K562 (cell line): Measurements from ENCODE around the gene BIK. TPM values are rescaled to one million over a fixed set of nuclear protein-coding genes. Genes with fewer than 3 reads are reported as not detected.

Source experiments
- BDP1 ChIP-seq: IDR thresholded peaks from 3 replicates; pipeline ENCODE4 v1.6.1; 2011; ENCODE audit not compliant: insufficient read length, insufficient read depth
- CBX1 ChIP-seq: sonication (generic); IDR thresholded peaks from 2 replicates; pipeline ENCODE4 v1.6.1; 2016; ENCODE audit warnings: antibody characterized with exemption, low read depth, mild to moderate bottlenecking
- DEAF1 ChIP-seq: fragments of 450-650 bp; formaldehyde crosslinking; IDR thresholded peaks from 2 replicates; pipeline ENCODE4 v1.4.0; 2020; ENCODE audit warnings: mild to moderate bottlenecking, moderate library complexity
- FOXJ3 ChIP-seq: sonication (generic); formaldehyde crosslinking; IDR thresholded peaks from 2 replicates; pipeline ENCODE4 v1.4.0; 2020; ENCODE audit warnings: mild to moderate bottlenecking, missing genetic modification reagents
- HEY1 ChIP-seq: fragments of 250-450 bp; sonication (Bioruptor Pico); IDR thresholded peaks from 2 replicates; pipeline ENCODE4 v1.5.0; 2020; ENCODE audit warnings: mild to moderate bottlenecking, moderate library complexity, borderline replicate concordance
- ILF3 ChIP-seq: fragments of 450-650 bp; IDR thresholded peaks from 2 replicates; pipeline ENCODE4 v1.6.1; 2018; ENCODE audit warnings: antibody characterized with exemption, mild to moderate bottlenecking, moderate library complexity, borderline replicate concordance
- NCOA1 ChIP-seq: fragments of 450-650 bp; IDR thresholded peaks from 2 replicates; pipeline ENCODE4 v1.6.1; 2016; ENCODE audit warnings: low read depth
- NCOA2 ChIP-seq, 2 experiments: fragments of 450-650 bp; IDR thresholded peaks; 2 replicates each; pipeline ENCODE4 v1.6.1; 2018; ENCODE audit warnings: mild to moderate bottlenecking in 2 of 2, moderate library complexity in 1 of 2; ENCODE audit not compliant: partially characterized antibody in 2 of 2
- PYGO2 ChIP-seq: fragments of 450-650 bp; IDR thresholded peaks from 2 replicates; pipeline ENCODE4 v1.6.1; 2016; ENCODE audit warnings: mild to moderate bottlenecking, missing genetic modification characterization, moderate library complexity, missing compliant biosample characterization
- SAFB2 ChIP-seq: fragments of 200-400 bp; formaldehyde crosslinking; IDR thresholded peaks from 2 replicates; pipeline ENCODE4 v1.6.1; 2018; ENCODE audit warnings: borderline replicate concordance, low read length, low read depth, moderate library complexity; ENCODE audit not compliant: severe bottlenecking
- SIN3B ChIP-seq: fragments of 450-650 bp; IDR thresholded peaks from 2 replicates; pipeline ENCODE4 v1.6.1; 2017; ENCODE audit warnings: low read depth, mild to moderate bottlenecking, moderate library complexity
- SREBF1 ChIP-seq: fragments of 150-350 bp; IDR thresholded peaks from 2 replicates; pipeline ENCODE4 v1.6.1; 2014; ENCODE audit warnings: antibody characterized with exemption, low read depth, low read length, borderline replicate concordance
- ZNF23 ChIP-seq: fragments of 250-450 bp; sonication (Bioruptor Pico); IDR thresholded peaks from 2 replicates; pipeline ENCODE4 v1.4.0; 2020; ENCODE audit warnings: mild to moderate bottlenecking
- ZNF232 ChIP-seq: sonication (generic); formaldehyde crosslinking; IDR thresholded peaks from 2 replicates; pipeline ENCODE4 v1.8.0; 2022; ENCODE audit warnings: mild to moderate bottlenecking, missing genetic modification reagents
- ZNF507 ChIP-seq: conservative IDR thresholded peaks from 2 replicates; pipeline ENCODE4 v1.6.1; 2017; ENCODE audit warnings: missing genetic modification characterization, missing compliant biosample characterization
- ZNF639 ChIP-seq, 2 experiments: fragments of 200-800 bp in 1 of 2; sonication (Bioruptor generic) in 1 of 2; sonication (generic) in 1 of 2; formaldehyde crosslinking in 1 of 2; IDR thresholded peaks in 1 of 2; conservative IDR thresholded peaks in 1 of 2; 2 replicates each; pipeline versions ENCODE4 v1.5.0 to v1.6.1; 2016 to 2020; ENCODE audit warnings: missing compliant biosample characterization in 1 of 2, missing genetic modification characterization in 1 of 2, missing genetic modification reagents in 1 of 2
- polyA plus RNA-seq, 8 experiments: library from polyadenylated mRNA; depleted of rRNA in 4 of 8; stranded (reverse) in 5 of 8; unstranded in 3 of 8; fragments of >200 nt; fragmentation: Nextera tagmentation in 2 of 8; fragmentation: Illumina TruSeq in 1 of 8; extraction: Ambion mirVana in 2 of 8; extraction: Trizol in 1 of 8; gene quantifications; 2 replicates each; pipeline versions ENCODE4 v1.2.1 to v1.2.3, GENCODE V29; 2011 to 2014; ENCODE audit warnings: inconsistent platforms in 1 of 8, missing spikeins in 1 of 8
- total RNA-seq, 7 experiments: library from RNA; depleted of rRNA in 6 of 7; stranded (reverse); fragments of >200 nt in 6 of 7; fragmentation: Illumina TruSeq in 2 of 7; extraction: Trizol in 2 of 7; gene quantifications; 2 replicates each; pipeline versions ENCODE4 v1.2.1 to v1.2.3, GENCODE V29; 2011 to 2021; ENCODE audit warnings: low replicate concordance in 1 of 7
- TF ChIP-seq, protein P1 (sequence below): conservative IDR thresholded peaks from 2 replicates; pipeline ENCODE4 v1.6.1; 2011; ENCODE audit warnings: low read depth, mild to moderate bottlenecking, low read length; ENCODE audit not compliant: control insufficient read depth
- TF ChIP-seq, protein P2 (sequence below): fragments of 450-650 bp; formaldehyde crosslinking; conservative IDR thresholded peaks from 2 replicates; pipeline ENCODE4 v1.4.0; 2022; ENCODE audit warnings: mild to moderate bottlenecking, missing genetic modification characterization
- TF ChIP-seq, protein P3 (sequence below): fragments of 450-650 bp; IDR thresholded peaks from 2 replicates; pipeline ENCODE4 v1.6.1; 2016
- TF ChIP-seq, protein P4 (sequence below): sonication (generic); formaldehyde crosslinking; IDR thresholded peaks from 2 replicates; pipeline ENCODE4 v1.8.1; 2022; ENCODE audit warnings: missing genetic modification reagents

BIK gene
- total and polyA plus RNA-seq, 9 of the 15 experiments (the other 6 are each of a cell fraction or from before 2014, with no cell fraction given) = 0.08 to 0.23 (median 0.18) TPM; not detected in 4

DNA sequence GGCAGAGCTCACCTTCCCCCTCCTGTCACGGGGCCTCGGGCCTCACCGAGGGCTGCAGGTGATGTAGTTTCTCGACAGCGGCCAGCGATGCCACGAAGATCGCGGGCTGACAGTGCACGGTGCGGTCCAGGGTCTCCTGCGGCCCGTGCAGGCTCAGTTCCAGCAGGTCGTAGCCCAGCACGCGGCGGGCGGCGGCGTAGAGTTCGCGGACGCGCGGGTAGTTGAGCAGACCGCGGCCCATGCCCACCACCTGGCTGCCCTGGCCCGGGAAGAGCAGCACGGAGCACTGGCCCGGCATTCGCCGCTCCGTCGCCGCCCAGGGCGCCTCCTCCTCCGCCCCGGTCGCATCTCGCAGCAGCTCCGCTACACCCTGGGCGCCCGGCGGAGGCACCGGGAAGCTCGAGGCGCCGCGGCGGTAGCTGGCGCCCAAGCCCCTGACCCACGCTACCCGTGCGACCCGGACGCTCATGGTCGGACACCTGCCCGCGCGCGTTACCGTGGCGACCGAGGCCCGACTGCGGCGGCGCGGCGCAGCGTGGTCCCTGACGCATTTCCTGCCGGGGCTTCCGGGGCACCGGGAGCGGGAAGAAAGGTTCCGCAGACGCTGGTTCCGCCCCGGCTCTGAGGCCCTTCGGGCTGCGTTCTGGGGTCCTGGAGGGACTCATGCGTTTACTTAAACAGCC, 32.5 kb downstream of the BIK start, which contains the start of gene MCAT (continued):
- peak in 1 of 2 experiments; percentile 84; a peak in 2 of 4 replicates for TF ChIP-seq ZNF639 (CRISPR knock-in tag; conservative IDR thresholded peaks at IDR 0.05 in 1 of 2, IDR thresholded peaks at IDR 0.05 in 1 of 2)
- TF ChIP-seq HEY1 = no peak
- TF ChIP-seq ZNF507 = no peak
- TF ChIP-seq ZNF232 = no peak
- TF ChIP-seq PYGO2 = no peak
- TF ChIP-seq ZNF23 (CRISPR knock-in tag) = no peak
- TF ChIP-seq, protein P1, sequence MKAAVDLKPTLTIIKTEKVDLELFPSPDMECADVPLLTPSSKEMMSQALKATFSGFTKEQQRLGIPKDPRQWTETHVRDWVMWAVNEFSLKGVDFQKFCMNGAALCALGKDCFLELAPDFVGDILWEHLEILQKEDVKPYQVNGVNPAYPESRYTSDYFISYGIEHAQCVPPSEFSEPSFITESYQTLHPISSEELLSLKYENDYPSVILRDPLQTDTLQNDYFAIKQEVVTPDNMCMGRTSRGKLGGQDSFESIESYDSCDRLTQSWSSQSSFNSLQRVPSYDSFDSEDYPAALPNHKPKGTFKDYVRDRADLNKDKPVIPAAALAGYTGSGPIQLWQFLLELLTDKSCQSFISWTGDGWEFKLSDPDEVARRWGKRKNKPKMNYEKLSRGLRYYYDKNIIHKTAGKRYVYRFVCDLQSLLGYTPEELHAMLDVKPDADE = no peak
- TF ChIP-seq CBX1 = no peak; the same call in 1 of the 2 replicates
- no peak for TF ChIP-seq DEAF1 (CRISPR knock-in tag)
- no peak for TF ChIP-seq SREBF1
- TF ChIP-seq SAFB2 = no peak
- TF ChIP-seq NCOA2 (IDR thresholded peaks at IDR 0.05; ENCODE audit: partially characterized antibody in 2 of 2) = no peak
- TF ChIP-seq, protein P2, sequence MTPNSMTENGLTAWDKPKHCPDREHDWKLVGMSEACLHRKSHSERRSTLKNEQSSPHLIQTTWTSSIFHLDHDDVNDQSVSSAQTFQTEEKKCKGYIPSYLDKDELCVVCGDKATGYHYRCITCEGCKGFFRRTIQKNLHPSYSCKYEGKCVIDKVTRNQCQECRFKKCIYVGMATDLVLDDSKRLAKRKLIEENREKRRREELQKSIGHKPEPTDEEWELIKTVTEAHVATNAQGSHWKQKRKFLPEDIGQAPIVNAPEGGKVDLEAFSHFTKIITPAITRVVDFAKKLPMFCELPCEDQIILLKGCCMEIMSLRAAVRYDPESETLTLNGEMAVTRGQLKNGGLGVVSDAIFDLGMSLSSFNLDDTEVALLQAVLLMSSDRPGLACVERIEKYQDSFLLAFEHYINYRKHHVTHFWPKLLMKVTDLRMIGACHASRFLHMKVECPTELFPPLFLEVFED (CRISPR knock-in tag) = no peak
- TF ChIP-seq NCOA1 = peak; percentile 89
- peak; percentile 90 for TF ChIP-seq SIN3B
- TF ChIP-seq, protein P3, sequence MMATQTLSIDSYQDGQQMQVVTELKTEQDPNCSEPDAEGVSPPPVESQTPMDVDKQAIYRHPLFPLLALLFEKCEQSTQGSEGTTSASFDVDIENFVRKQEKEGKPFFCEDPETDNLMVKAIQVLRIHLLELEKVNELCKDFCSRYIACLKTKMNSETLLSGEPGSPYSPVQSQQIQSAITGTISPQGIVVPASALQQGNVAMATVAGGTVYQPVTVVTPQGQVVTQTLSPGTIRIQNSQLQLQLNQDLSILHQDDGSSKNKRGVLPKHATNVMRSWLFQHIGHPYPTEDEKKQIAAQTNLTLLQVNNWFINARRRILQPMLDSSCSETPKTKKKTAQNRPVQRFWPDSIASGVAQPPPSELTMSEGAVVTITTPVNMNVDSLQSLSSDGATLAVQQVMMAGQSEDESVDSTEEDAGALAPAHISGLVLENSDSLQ = no peak
- TF ChIP-seq, protein P4, sequence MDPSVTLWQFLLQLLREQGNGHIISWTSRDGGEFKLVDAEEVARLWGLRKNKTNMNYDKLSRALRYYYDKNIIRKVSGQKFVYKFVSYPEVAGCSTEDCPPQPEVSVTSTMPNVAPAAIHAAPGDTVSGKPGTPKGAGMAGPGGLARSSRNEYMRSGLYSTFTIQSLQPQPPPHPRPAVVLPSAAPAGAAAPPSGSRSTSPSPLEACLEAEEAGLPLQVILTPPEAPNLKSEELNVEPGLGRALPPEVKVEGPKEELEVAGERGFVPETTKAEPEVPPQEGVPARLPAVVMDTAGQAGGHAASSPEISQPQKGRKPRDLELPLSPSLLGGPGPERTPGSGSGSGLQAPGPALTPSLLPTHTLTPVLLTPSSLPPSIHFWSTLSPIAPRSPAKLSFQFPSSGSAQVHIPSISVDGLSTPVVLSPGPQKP (CRISPR knock-in tag) = no peak
- TF ChIP-seq FOXJ3 = no peak
- no peak for TF ChIP-seq BDP1
- TF ChIP-seq ILF3 = no peak
